Hepatocyte (in vitro differentiated cells): ENCODE results near the gene VRK1.

Experiments
- EZH2 ChIP-seq: fragments of 200-600 bp; sonication (generic); IDR thresholded peaks from 2 replicates; pipeline ENCODE4 v1.6.1; 2016; ENCODE audit warnings: antibody characterized with exemption, mild to moderate bottlenecking, borderline replicate concordance
- EZH2phosphoT487 ChIP-seq: fragments of 200-600 bp; sonication (generic); IDR thresholded peaks from one replicate; pipeline ENCODE4 v1.6.1; 2018; ENCODE audit warnings: antibody characterized with exemption, mild to moderate bottlenecking, low read depth, moderate library complexity; ENCODE audit not compliant: unreplicated experiment, severe bottlenecking
- TF ChIP-seq, protein P1 (sequence below): fragments of 200-600 bp; sonication (generic); IDR thresholded peaks from 2 replicates; pipeline ENCODE4 v1.5.1; 2016; ENCODE audit warnings: antibody characterized with exemption, mild to moderate bottlenecking; ENCODE audit not compliant: poor library complexity

DNA sequence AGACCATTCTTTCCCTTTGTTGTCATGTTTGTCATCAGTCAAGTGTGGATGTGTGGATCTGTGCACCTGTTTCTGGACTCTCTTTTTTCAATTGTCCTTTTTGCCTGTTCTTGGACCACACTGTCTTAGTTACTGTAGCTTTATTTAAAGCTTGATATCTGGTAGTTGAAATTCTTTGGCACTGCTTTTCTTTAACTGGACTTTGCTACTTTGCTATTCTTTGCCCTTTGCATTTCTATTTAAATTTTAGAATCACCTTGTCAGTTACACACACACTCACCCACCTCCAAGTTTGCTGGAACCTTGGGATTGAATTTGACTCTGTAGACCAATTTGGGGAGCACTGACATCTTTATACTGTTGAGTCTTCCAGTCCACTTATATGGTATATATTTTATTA lies 61.5 kb downstream of the VRK1 start:
- TF ChIP-seq, protein P1, sequence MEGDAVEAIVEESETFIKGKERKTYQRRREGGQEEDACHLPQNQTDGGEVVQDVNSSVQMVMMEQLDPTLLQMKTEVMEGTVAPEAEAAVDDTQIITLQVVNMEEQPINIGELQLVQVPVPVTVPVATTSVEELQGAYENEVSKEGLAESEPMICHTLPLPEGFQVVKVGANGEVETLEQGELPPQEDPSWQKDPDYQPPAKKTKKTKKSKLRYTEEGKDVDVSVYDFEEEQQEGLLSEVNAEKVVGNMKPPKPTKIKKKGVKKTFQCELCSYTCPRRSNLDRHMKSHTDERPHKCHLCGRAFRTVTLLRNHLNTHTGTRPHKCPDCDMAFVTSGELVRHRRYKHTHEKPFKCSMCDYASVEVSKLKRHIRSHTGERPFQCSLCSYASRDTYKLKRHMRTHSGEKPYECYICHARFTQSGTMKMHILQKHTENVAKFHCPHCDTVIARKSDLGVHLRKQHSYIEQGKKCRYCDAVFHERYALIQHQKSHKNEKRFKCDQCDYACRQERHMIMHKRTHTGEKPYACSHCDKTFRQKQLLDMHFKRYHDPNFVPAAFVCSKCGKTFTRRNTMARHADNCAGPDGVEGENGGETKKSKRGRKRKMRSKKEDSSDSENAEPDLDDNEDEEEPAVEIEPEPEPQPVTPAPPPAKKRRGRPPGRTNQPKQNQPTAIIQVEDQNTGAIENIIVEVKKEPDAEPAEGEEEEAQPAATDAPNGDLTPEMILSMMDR = no peak
- no peak for TF ChIP-seq EZH2phosphoT487
- no peak for TF ChIP-seq EZH2
